Gastroesophageal sphincter (tissue), 3 donors: ENCODE results near the gene KMT2D.

Experiments
- CTCF ChIP-seq, 4 experiments: fragments of 200-600 bp in 2 of 4; fragments of 450-650 bp in 2 of 4; sonication (generic) in 1 of 4; IDR thresholded peaks; one replicate each; pipeline ENCODE4 v1.5.1; 2017 to 2019; ENCODE audit warnings: antibody characterized with exemption in 4 of 4, mild to moderate bottlenecking in 2 of 4, moderate library complexity in 2 of 4
- POLR2A ChIP-seq, 2 donors: fragments of 450-650 bp; IDR thresholded peaks; one replicate each; pipeline ENCODE4 v1.6.1; 2017; ENCODE audit warnings: antibody characterized with exemption in 2 of 2, mild to moderate bottlenecking in 2 of 2, moderate library complexity in 1 of 2
- POLR2AphosphoS5 ChIP-seq: sonication (generic); formaldehyde crosslinking; IDR thresholded peaks from one replicate; pipeline ENCODE4 v1.6.1; 2017; ENCODE audit warnings: antibody characterized with exemption

GRCh38 chr12:49025463-49025862, 35.1 kb downstream of the KMT2D start:
- no peak for TF ChIP-seq POLR2AphosphoS5
- TF ChIP-seq CTCF (IDR thresholded peaks at IDR 0.05) = no peak
- no peak for TF ChIP-seq POLR2A (IDR thresholded peaks at IDR 0.05)
